GM18499 (cell line): ENCODE data around the gene NECTIN3.

Source experiments
- ATAC-seq: cut with Tn5 transposase; IDR thresholded peaks from one replicate; pipeline ENCODE4 v1.9.1; 2021; ENCODE audit warnings: moderate number of reproducible peaks; ENCODE audit not compliant: insufficient read depth, unreplicated experiment

NECTIN3 gene

GRCh38 chr3:111080413-111080812, 8.8 kb downstream of the NECTIN3 start:
- ATAC-seq = no peak

GRCh38 chr3:111081008-111081545, 9.5 kb downstream of the NECTIN3 start:
- no peak for ATAC-seq

GRCh38 chr3:111084911-111085310, 13.3 kb downstream of the NECTIN3 start:
- ATAC-seq = no peak

DNA sequence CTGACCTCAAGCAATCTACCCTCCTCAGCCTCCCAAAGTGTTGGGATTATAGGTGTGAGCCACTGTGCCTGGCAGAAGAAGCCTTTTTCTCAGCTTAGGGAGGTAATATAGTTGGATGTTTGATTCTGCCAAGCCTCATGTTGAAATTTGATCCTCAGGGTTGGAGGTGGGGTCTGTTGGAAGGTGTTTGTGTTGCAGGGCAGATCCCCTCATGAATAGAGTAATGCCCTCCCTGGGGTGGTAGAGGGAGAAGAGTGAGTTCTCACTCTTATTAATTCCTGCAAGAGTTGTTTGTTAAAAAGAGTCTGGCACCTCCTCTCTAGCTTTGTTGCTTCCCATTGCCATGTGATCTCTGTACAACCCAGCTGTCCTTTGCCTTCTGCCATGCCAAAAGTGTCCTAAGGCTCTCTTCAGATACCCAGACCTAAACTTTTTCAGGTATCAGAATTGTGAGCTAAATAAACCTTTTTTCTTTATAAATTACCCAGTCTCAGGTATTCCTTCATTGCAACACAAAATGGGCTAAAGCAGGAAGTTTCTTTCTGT, 16.4 kb downstream of the NECTIN3 start:
- ATAC-seq = no peak

GRCh38 chr3:111096487-111097209, 25.0 kb downstream of the NECTIN3 start:
- no peak for ATAC-seq

- ATAC-seq = no peak
Observed at GRCh38 chr3:111103807-111104206, 32.2 kb downstream of the NECTIN3 start.

- ATAC-seq = no peak
Observed at GRCh38 chr3:111106993-111107661, 35.5 kb downstream of the NECTIN3 start.

- ATAC-seq = no peak
Observed at GRCh38 chr3:111107662-111108035, 36.0 kb downstream of the NECTIN3 start.

GRCh38 chr3:111112913-111113312, 41.3 kb downstream of the NECTIN3 start:
- no peak for ATAC-seq

- no peak for ATAC-seq
Observed at GRCh38 chr3:111128884-111129283, 57.3 kb downstream of the NECTIN3 start.

DNA sequence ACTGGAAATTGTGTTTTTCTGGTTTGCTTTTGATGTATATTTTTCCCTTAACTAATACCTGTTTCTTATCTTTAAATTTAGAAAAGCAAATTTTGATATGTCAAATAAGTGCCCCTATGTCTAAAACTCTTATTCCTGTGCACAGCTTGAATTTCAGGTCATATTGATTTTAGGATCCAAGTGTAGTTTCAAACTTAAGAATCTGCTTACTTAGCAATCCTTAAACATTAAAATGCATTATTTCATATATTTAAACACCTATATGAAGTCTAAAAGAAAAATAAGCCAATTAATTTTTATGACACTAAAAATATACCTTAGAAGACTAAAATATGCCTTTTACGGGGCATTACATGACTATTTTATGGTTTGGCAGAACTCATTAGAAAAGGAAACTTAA, 59.2 kb downstream of the NECTIN3 start:
- no peak for ATAC-seq

GRCh38 chr3:111134302-111134701, 62.7 kb downstream of the NECTIN3 start:
- ATAC-seq = no peak

- ATAC-seq = no peak
Observed at GRCh38 chr3:111151438-111151837, 79.8 kb downstream of the NECTIN3 start.

DNA sequence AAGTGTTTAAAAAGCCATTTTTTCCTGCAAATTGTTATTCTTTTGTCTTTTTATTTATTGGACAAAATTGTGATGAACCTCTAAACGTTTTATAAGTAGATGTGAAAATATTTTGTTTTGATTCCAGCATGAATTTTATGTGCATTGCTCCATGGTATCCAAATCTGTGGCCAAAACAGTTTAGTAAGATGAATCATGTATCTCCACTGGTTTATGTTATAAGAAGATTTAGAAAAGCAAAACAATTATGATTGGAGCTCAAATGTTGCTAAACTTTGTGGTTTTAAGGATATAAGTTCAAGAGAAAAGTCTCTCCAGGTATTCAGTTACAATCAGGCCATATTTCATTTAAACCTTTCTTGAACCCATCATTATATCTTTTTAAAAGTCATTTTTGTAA, 80.9 kb downstream of the NECTIN3 start:
- no peak for ATAC-seq

- ATAC-seq = no peak
Observed at GRCh38 chr3:111156517-111156916, 84.9 kb downstream of the NECTIN3 start.

DNA sequence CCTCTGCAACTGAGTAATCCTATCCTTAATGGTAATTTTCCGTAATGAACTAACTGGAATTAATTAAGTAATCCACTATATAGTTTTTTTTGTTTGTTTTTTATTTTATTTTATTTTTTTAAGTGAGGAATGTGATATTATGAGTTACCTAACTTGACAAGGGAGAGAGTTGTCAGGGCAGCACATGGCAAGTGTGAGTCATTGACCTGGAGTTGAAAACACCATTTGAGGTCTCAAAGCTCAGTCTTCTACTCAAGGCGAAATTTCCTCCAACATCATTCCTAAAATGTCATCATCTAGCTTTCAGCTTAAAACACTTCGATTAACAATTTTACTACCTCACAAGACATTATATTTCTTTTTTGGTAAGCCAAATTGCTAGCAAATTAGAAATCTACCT, 87.8 kb downstream of the NECTIN3 start:
- ATAC-seq = no peak

DNA sequence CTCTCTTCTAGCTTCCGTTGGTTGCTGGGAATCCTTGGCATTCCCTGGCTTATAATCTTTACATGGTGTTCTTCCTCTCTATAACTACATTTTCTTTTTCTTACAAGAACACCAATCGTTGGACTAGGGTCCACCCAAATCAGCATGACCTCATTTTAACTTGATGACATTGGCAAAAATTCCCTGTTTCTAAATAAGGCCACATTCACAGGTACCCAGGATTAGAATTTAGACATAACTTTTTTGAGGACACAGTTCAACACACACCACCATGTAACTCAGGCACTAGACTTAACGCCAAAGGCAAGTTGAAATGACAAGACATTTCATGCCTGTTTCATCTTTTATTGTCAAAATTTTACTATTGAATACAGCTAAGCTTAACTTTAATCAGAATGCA, 93.0 kb downstream of the NECTIN3 start:
- no peak for ATAC-seq

- no peak for ATAC-seq
Observed at GRCh38 chr3:111165411-111165810, 93.8 kb downstream of the NECTIN3 start.

GRCh38 chr3:111173328-111173900, 101.8 kb downstream of the NECTIN3 start:
- ATAC-seq = no peak

DNA sequence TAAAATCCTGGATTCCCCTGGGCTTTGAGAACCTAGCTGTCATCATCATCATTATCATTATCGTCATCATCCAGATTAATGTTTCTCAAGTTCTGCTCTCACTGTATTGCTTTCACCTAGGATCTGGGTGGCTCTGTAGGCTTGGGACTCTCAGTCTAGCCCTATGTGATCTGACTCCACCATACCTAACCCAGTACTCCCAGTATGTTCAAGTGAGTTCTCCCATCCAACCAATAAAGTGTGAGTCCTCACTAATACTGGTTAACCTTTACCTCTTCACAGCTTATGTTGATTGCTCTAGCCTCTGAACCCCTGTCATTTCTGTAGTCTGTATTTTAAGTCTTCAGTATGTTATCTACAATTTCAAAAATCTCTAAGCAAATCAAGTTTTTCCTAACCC, 102.3 kb downstream of the NECTIN3 start:
- ATAC-seq = no peak

DNA sequence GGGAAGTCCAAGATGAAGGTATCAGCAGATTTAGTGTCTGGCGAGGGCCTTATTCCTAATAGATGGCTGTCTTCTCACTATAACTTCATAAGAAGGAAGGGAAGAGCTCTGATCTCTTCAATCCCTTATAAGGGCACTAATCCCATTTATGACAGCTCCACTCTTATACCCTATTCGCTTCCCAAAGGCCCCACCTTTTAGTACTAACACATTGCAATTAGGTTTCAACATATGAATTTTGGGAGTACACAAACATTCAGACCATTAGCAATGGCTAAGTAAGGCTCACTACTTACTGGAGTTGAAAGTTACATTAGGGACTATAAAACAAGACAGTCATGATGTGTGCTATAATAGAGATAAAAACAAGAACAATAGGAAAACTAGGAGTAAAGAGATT, 118.9 kb downstream of the NECTIN3 start:
- ATAC-seq = no peak
